CD4-positive, alpha-beta T cell treated with Interleukin-15 for 1 hour (primary cell): ENCODE results near the gene HOMER1.
"Not testable (repeated sequence)": the region's sequence is repeated elsewhere in the genome, so short reads cannot be mapped to it uniquely, and the experiment has no call there.

ENCODE experiments used
- DNase-seq: peaks from one replicate; pipeline ENCODE4 v3.0.0-alpha.2; 2020

Gene HOMER1

DNA sequence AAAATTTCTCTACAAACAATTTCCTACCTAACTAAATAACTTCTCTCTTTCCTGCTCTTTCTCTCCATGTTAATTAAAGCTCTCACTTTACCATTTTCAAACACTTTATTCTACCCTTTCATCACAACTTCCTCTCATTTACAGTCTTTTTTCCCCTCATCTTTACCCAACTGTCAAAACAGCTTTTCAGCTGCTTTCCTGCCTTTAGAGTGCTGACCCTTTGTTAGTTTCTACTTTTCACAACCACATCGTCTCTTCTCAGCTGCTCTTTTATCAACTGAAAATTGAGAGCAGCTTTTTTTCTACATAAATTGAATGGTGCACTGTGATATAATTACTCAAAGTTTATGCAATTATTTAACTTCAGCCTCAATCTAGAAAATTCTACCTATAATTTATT is 3.1 kb upstream of the HOMER1 start:
- DNase-seq = no peak

DNA sequence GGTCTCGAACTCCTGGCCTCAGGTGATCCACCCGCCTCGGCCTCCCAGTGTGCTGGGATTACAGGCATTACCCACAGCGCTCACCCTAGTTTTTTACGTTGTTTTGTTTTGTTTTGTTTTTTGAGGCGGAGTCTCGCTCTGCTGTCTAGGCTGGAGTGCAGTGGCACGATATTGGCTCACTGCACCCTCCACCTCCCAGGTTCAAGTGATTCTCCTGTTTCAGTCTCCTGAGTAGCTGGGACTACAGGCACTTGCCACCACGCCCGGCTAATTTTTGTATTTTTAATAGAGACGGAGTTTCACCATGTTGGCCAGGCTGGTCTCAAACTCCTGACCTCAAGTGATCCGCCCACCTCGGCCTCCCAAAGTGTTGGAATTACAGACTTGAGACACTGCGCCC is 2.4 kb upstream of the HOMER1 start:
- not testable (repeated sequence) for DNase-seq

DNA sequence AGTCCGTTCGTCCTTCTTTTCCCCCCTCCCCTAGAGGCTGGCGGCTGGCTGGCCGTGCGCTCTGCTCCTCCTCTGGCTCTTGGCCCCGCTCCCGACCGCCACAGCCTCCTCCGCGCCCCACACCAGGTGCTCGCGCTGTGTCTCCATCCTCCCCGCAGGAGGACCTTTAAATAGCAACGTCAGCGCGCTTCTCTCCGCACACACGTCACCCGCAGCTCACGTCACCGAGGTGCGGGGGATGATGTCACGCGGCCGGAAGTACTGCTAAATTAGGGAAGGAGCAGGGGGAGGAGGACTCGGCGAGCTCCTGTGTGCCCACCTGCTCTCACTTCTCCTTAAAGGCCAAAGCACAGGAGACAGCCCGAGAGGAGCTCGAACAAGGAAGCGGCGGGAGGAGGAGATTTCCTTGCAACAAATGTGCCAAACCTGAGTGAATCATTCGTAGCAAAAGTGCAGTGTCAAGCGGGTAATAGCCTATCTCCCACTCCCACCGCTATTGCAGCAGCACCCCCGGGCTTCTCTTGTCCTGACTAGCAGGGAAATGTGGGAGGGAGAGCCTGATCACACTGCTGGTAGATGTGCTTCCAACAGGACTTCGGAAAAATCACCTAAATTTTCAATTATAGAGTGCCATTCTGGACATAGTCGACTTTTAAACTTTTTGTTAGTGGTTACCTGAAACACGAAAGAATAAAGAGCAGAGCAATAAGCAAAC is 614 bp upstream of the HOMER1 start:
- peak; percentile 95 for DNase-seq

GRCh38 chr5:79513308-79513703 is 628 bp downstream of the HOMER1 start:
- DNase-seq = no peak

DNA sequence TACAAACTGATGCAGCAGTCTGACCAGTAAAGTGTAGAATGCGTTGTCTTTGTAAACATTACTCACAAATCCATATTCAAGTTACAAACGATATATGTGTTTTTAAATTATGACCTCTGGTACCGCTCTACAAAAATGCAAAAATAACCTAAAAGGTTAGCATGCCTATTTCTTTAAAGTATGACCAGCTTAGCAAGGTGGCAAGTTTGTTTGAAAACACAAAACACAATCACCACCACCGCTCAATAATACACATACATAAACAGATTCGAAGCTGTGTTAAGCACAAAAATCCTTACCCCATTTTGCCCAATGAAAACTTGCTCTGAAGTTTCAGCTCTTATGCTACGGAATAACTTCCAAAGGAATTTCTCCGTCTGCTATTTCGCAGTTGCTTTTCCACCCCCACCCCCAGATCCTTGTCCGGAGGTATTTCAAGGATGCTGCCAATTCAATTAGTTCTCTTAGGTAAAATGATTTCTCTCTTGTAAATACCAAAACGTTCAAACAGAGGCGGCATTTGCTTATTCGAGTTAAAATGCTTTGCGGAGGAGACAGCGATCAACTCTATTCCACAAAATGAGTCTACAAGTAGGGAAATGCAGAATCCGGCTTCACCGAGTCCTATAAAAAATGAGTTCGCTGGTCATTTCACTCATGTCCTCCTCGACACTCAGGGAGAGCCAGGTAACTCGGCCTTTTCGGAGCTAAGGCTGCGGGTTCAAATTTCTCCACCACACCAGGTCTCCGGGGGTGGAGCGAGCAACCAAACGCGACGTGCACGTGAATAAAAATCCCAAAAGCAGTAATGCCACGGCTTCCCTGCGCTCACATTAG is 1.2 kb downstream of the HOMER1 start:
- DNase-seq = no peak

DNA sequence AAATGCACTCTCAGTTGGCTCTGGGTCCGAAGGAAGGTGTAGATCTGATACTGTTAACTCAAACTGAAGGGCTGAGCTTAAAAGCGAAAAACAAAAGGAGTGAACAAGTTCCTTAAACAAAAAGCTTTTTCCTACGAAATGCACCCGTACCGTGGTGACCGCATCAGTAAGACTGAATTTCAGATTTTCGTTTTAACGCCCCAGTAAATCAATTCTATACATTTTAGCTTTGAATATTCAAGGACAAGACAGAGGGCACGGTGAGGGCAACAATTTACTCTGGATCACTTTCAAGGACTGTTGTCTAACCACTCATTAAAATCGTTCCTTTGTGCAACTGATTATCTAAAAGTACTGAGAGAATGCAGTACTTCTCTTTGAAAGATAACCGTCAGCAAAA is 1.9 kb downstream of the HOMER1 start:
- no peak for DNase-seq

GRCh38 chr5:79510638-79511037 is 3.3 kb downstream of the HOMER1 start:
- no peak for DNase-seq

GRCh38 chr5:79509244-79509885 is 4.6 kb downstream of the HOMER1 start:
- no peak for DNase-seq

DNA sequence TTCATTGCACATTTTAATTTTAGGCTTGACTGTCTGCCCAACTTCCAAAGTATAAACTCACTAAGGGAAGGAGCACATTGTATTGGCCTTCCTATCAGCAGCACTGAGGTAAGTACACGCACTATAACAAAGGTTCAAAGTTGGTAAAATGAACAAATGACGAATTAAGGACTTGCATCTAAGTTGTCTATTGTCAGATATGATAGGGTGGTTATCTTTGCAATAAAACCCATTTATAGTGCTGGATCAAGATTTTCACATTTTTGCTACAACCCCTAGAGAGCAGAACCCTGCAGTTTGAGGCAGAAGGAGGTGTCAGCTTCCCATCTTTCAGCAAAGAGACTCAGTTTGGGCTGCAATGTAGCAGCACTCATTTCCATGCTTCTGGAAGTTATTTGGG is 5.1 kb downstream of the HOMER1 start:
- DNase-seq = no peak

DNA sequence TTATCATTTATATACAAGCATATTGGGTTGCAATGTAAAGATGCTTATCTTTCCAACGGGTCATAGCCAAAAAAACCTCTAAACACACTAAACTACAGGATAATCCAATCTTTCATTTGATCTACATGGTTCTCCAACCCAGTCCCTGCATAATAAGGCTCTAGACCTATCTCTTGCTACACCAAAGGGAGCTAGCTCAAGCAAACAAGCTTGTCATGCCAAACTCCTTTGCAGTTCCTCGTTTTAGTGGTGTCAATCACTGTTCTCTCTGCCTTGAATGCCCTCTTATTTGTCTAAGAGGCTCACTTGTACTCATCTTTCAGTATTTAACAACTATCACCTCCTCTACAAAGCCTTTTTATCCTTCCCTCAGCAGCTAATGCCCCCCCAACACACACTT is 5.6 kb downstream of the HOMER1 start:
- DNase-seq = no peak

DNA sequence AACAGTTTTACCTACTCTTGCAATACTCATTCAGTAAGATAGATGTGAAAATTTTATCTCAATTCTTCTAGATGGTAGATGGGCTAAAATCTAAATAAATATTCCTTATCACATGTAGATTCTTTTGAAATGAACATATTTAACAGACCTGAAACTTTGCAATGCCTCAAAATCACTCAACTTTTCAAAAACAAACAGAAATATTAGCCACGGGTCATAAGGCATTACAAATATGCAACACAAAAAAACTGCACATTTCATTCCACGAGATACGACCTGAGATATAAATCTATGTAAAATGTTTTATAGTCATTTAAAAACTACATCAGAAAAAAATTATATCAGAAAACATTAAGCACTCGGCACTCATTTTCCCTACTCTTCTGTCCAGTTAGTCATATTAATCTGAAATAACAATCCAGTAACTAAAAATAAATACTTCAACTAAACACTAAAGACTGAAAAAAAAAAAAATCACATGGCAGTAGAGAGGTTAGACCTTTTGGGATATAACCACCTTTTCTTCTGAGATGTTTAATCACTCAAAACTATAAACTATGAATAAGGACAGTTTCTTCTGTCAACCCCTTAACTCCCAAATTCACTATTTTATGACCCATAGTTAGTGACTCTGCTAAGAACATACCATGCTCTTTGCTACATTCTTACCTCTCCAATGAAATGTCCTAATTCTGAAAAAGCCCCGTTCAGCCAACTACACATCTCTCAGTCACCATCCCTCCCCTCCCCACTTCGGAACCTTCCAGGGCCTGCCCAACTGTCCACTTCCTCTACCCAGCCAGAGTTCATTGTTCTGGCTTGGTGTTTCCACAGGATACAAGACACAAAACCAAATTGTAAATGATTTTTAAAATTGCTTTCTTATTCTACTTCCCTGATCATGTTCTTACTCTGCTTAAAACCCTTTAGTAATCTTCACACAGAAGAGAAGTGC is 6.4 kb downstream of the HOMER1 start:
- DNase-seq = no peak

DNA sequence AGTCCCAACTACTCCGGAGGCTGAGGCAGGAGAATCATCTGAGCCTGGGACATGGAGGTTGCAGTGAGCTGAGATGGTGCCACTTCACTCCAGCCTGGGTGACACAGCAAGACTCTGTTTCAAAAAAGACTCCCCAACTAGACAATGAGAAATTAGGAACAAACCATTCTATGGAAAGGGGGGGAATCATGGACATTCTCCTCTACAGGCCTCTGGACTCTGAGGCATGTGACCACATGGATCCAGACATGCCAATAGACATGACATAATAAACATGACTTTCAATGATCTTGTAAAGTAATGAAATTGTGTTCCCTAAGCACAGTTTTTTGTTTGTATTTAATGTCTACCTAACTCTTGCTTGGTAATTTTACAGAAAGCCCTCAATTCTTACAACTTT is 8.8 kb downstream of the HOMER1 start:
- DNase-seq = no peak

- no peak for DNase-seq
Measured at GRCh38 chr5:79503794-79504495, 10.0 kb downstream of the HOMER1 start.

GRCh38 chr5:79499640-79500273 is 14.2 kb downstream of the HOMER1 start:
- DNase-seq = no peak

GRCh38 chr5:79495311-79495710 is 18.6 kb downstream of the HOMER1 start:
- no peak for DNase-seq

DNA sequence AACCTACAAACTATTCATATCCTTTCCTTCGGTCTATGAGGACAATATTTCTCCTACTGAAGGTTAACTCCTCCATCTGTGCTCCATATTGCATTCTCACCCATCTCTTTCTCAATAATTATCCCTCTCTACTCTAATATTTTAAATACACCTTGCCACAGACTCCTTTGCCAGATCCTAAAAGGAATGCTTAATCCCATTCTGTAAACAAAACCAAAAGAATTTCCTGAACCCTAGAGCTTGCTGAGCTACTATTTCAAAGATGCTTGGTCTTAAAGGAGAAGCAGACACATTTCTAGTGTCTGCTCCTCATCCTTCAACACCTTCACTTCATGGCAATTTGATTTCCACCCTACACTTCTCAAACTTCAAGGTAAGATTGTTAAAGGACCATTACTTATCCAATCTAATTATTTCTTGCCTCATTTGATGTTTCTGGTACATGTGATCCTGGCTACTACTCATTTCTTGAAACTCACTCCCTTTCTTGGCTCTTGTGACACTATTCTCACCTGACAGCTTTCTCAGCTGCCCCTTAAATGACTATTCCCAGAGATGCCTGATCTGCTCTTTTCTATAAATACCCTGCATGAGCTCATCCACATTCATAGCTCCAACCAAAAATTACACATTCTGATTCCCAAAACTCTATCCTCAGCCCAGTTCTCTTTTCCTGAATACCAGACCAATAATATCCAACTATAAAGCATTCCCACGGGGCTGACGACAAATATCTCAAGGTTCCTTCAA is 20.2 kb downstream of the HOMER1 start:
- no peak for DNase-seq

GRCh38 chr5:79491690-79492317 is 22.1 kb downstream of the HOMER1 start:
- DNase-seq = no peak

GRCh38 chr5:79490323-79490936 is 23.5 kb downstream of the HOMER1 start:
- no peak for DNase-seq

DNA sequence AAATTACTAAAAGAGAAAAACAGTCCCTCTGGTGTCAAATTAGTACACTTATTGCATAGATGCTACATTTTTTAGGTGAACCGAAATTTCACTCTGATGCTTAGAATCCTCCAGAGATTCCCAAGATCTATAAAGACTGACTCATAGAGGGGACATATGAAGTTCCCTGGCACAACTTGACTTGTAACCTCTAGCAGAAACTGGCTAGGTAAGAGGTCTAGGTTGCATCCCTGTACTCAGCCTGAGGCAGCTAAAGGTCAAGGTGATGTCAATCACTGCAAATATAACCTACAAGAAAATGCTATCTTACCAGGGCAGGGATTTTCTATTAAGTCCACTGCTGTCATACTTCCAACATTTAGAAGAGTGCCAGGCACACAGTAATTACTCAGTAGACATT is 24.2 kb downstream of the HOMER1 start:
- no peak for DNase-seq

DNA sequence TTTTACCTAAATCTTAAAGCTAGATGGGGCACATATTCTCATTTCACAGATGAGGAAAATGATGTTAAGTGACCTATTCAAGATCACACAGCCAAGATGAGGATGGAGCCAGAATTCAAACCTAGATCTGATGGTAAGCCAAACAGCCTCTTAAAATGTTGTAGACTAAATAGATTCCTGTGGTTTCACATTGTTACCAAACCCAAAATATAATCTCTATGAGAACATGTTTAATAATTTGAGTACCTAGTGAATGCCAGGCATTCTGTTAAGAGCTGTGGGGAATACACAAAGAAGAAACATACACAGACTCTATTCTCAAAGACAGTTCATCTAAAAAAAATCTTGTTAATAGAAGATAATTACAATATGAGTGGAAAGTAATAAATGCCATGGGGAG is 25.2 kb downstream of the HOMER1 start:
- no peak for DNase-seq
